ENCODE results near the gene ZBTB7C. TPM values are rescaled to one million over a fixed set of nuclear protein-coding genes. Genes with fewer than 3 reads are reported as not detected.

ZBTB7C gene
- total RNA-seq, 3 donors from 2014 or later = 5.6 to 26.5 (median 6.1) TPM

- TF ChIP-seq POLR2AphosphoS5 (IDR thresholded peaks at IDR 0.05) (no peak), CTCF (IDR thresholded peaks at IDR 0.05) (no peak), POLR2A (IDR thresholded peaks at IDR 0.05) (no peak)
- Histone ChIP-seq H3K27ac (peak overlapping the region; percentile 89 to 93), H3K27me3 (no peaks in the 10 kb centered on the region)
These were observed 53.7 kb downstream of the ZBTB7C start for GRCh38 chr18:48355276-48356115.

DNA sequence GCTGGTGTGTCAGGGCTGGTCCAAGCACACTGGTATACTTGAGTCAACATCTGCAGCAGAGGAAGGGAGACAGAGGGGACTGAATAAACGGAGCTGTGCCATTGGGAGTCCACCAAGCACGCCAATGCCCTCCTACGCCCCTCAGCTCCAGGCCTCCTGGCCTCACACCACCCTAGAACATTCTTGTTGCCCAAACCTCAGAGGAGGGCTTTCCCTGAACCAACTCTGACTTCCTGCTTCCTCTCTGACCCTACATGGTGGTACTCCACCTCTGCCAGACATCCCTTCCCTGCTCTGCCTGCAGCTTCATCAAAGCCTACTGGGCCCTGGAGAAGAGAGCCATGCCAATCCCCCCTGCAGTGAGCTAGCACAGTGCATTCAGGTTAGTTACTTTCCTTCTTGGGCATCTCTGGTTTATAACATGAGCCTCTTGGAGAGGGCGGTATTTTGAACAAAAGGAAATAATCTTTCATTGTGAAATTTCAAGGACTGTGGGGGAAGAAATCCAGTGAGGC lies 54.4 kb downstream of the ZBTB7C start:
- intact Hi-C loops (cut with DNase I; ENCODE audit: low total_unique reads) = no loop called here
- TF ChIP-seq POLR2A (IDR thresholded peaks at IDR 0.05) (no peak), POLR2AphosphoS5 (IDR thresholded peaks at IDR 0.05) (no peak), CTCF (IDR thresholded peaks at IDR 0.05) (no peak)
- H3K4me3 ChIP-seq = no peak overlapping the region
- H3K36me3 ChIP-seq = no peaks in the 10 kb centered on the region
- peak overlapping the region; percentile 40 to 93 for H3K27ac ChIP-seq
- DNase-seq (ENCODE audit: low spot score in 2 of 2) = no peak
- no peaks in the 10 kb centered on the region for H3K27me3 ChIP-seq
- H3K9me3 ChIP-seq = no peaks in the 10 kb centered on the region
- H3K4me1 ChIP-seq = peaks cover 0 to 25% of the 10 kb centered on the region in 2 donors

More at GRCh38 chr18:48355276-48356115, 53.7 kb downstream of the ZBTB7C start:
- no peak overlapping the region for H3K4me3 ChIP-seq
- no peaks in the 10 kb centered on the region for H3K9me3 ChIP-seq
- no peaks in the 10 kb centered on the region for H3K36me3 ChIP-seq
- no peak for DNase-seq (ENCODE audit: low spot score in 2 of 2)
- peaks cover 0 to 25% of the 10 kb centered on the region in 2 donors for H3K4me1 ChIP-seq
- intact Hi-C loops (cut with DNase I; ENCODE audit: low total_unique reads) = no loop called here

DNA sequence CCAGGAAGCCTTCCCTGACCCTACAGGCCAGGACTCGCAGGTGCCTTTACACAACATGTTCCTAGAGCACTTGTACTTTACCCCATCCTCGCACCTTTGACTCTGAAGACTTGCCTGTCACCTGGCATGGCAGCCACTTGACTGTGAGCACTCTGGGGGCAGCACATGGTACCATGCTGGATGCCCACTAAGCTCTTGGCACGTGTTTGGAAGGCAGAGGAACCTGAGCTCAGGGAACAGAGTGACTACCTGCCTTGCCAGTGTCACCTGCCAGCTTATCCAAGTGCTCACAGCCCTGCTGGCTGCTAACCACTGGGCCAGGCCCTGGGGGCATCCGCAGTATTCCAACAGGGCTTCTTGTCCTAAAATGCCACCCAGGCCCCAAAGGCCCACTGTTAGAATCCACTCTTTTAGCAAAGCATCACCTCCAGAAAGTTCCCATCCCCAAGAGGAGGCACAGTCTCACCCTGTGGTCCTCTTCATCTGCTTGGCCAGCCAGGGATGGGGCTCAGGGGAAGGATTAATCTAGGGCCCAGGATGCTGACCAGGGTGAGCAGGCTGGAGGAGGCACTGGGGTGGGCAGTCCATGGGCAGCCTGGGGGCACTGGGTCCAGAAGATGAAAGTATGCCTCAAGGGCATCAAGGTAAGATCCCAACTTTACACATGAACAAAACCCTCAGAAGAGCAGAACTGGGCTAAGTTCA lies 57.0 kb downstream of the ZBTB7C start:
- no peaks in the 10 kb centered on the region for H3K27me3 ChIP-seq
- H3K36me3 ChIP-seq = no peaks in the 10 kb centered on the region
- no peak overlapping the region for H3K27ac ChIP-seq
- no peak overlapping the region for H3K4me3 ChIP-seq
- no peak for DNase-seq (ENCODE audit: low spot score in 2 of 2)
- no peak for TF ChIP-seq POLR2A (IDR thresholded peaks at IDR 0.05)
- TF ChIP-seq CTCF (IDR thresholded peaks at IDR 0.05) = no peak
- TF ChIP-seq POLR2AphosphoS5 (IDR thresholded peaks at IDR 0.05) = no peak
- H3K4me1 ChIP-seq = peaks cover 0 to 21% of the 10 kb centered on the region in 2 donors
- H3K9me3 ChIP-seq = no peaks in the 10 kb centered on the region
- intact Hi-C loops (cut with DNase I; ENCODE audit: low total_unique reads) = no loop called here

DNA sequence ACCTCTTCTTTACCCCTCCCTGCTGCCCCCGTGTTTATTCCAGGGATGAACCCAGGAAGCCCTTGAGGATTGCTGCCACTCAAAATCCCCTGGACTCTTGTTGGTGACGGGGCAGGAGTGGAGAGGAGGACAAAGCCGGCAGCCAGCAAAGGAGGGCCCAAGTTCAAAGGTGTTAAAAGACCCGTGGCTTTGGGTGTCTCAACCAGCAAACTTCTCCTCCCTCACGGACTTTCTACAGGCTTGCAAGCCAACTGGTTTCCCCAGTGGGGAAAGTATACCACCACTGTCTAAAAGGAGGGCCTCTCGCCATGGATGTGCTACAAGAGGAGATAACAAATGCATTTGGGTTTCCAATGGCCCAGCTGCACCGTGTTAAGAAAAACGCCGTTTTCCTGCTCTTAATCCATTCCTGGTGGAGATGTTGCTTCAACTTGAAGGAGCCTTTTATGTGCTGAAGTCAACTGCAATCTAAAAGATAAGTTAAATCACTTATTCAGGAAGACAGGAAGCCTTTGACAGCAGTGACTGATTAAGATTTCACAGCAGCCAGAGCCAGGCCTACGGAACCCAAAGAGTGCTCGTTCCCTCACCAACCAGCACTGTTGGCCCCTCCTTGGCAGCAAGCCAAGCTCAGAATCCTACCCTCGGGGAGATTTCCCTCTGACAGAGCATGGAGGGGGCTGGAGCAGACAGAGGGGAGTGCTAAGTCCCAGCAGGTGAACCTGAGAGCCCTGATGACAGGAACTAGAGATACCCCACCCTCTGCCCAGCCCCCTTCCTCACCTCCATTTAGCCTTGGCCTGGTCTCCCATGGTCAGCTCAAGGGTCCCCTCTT lies 57.8 kb downstream of the ZBTB7C start:
- Histone ChIP-seq H3K36me3 (no peaks in the 10 kb centered on the region), H3K4me1 (peaks cover 0 to 13% of the 10 kb centered on the region in 2 donors), H3K4me3 (no peak overlapping the region), H3K27me3 (no peaks in the 10 kb centered on the region), H3K27ac (no peak overlapping the region), H3K9me3 (no peaks in the 10 kb centered on the region)
- DNase-seq (ENCODE audit: low spot score in 2 of 2) = no peak
- intact Hi-C loops (cut with DNase I; ENCODE audit: low total_unique reads) = no loop called here
- TF ChIP-seq POLR2A (IDR thresholded peaks at IDR 0.05) (no peak), POLR2AphosphoS5 (IDR thresholded peaks at IDR 0.05) (no peak), CTCF (IDR thresholded peaks at IDR 0.05) (no peak)
